Esophagus (tissue), 2 donors: Measurements from ENCODE around the gene NCAM2. TPM values are rescaled to one million over a fixed set of nuclear protein-coding genes. Genes with fewer than 3 reads are reported as not detected.

ENCODE experiments used
- H3K27ac ChIP-seq, 2 donors: one replicate each; pipeline ENCODE4 v1.5.1; 2013; ENCODE audit warnings: low read depth in 2 of 2, mild to moderate bottlenecking in 2 of 2, inconsistent platforms in 1 of 2, low read length in 1 of 2, moderate library complexity in 1 of 2
- H3K27me3 ChIP-seq, 2 donors: one replicate each; pipeline ENCODE4 v1.6.1; 2013; ENCODE audit warnings: low read length in 2 of 2, control low read depth in 1 of 2, mild to moderate bottlenecking in 1 of 2; ENCODE audit not compliant: insufficient read depth in 2 of 2, control insufficient read depth in 1 of 2
- H3K36me3 ChIP-seq, 2 donors: one replicate each; pipeline ENCODE4 v1.6.1; 2013; ENCODE audit warnings: low read length in 1 of 2; ENCODE audit not compliant: control insufficient read depth in 2 of 2, insufficient read depth in 2 of 2
- H3K4me1 ChIP-seq, 2 donors: one replicate each; pipeline ENCODE4 v1.6.1; 2013; ENCODE audit warnings: low read length in 1 of 2; ENCODE audit not compliant: control insufficient read depth in 2 of 2, insufficient read depth in 2 of 2
- H3K4me3 ChIP-seq, 2 donors: one replicate each; pipeline ENCODE4 v1.5.1; 2013; ENCODE audit warnings: low read length in 2 of 2, mild to moderate bottlenecking in 2 of 2, low read depth in 1 of 2, moderate library complexity in 1 of 2
- H3K9me3 ChIP-seq, 2 donors: one replicate each; pipeline ENCODE4 v1.6.1; 2013; ENCODE audit warnings: mild to moderate bottlenecking in 2 of 2, low read depth in 1 of 2, low read length in 1 of 2, moderate library complexity in 1 of 2; ENCODE audit not compliant: control insufficient read depth in 2 of 2, insufficient read depth in 1 of 2
- WGBS, 2 donors: extraction: QIAGEN DNeasy Blood & Tissue Kit; methylation state at CpG; one replicate each; pipeline ENCODE4 v1.1.7; 2013; 5-methylcytosine and 5-hydroxymethylcytosine counted together
- polyA plus RNA-seq, 2 donors: library from polyadenylated mRNA; stranded (reverse); fragments of 200-250 nt; gene quantifications; one replicate each; pipeline ENCODE4 v1.2.3, GENCODE V29; 2013
- donor health status: healthy with polysubstance abuse.
- donor health status: Bipolar disorder and iron deficiency.

Gene NCAM2
- polyA plus RNA-seq, 2 donors = 0.04 to 0.08 TPM

GRCh38 chr21:21151231-21151630 lies 153.0 kb downstream of the NCAM2 start:
- WGBS, 2 donors = 76 to 78% methylated on average over 3 of the region's 3 CpGs
- Histone ChIP-seq H3K27ac (no peak overlapping the region), H3K4me1 (no peaks in the 10 kb centered on the region), H3K4me3 (no peak overlapping the region), H3K9me3 (peaks cover 2 to 3% of the 10 kb centered on the region in 2 donors), H3K27me3 (no peaks in the 10 kb centered on the region), H3K36me3 (no peaks in the 10 kb centered on the region)

GRCh38 chr21:21156397-21156796 lies 158.2 kb downstream of the NCAM2 start:
- H3K4me1 ChIP-seq = no peaks in the 10 kb centered on the region
- no peaks in the 10 kb centered on the region for H3K27me3 ChIP-seq
- H3K36me3 ChIP-seq = no peaks in the 10 kb centered on the region
- H3K27ac ChIP-seq = no peak overlapping the region
- no peaks in the 10 kb centered on the region for H3K9me3 ChIP-seq
- no peak overlapping the region for H3K4me3 ChIP-seq

GRCh38 chr21:21156957-21157356 lies 158.7 kb downstream of the NCAM2 start:
- H3K4me3 ChIP-seq = no peak overlapping the region
- 54 to 62% methylated on average over 4 of the region's 4 CpGs for WGBS, 2 donors
- no peaks in the 10 kb centered on the region for H3K36me3 ChIP-seq
- H3K27me3 ChIP-seq = no peaks in the 10 kb centered on the region
- no peaks in the 10 kb centered on the region for H3K4me1 ChIP-seq
- no peak overlapping the region for H3K27ac ChIP-seq
- no peaks in the 10 kb centered on the region for H3K9me3 ChIP-seq

GRCh38 chr21:21158376-21158918 lies 160.2 kb downstream of the NCAM2 start:
- Histone ChIP-seq H3K4me3 (no peak overlapping the region), H3K36me3 (no peaks in the 10 kb centered on the region), H3K4me1 (no peaks in the 10 kb centered on the region), H3K27me3 (no peaks in the 10 kb centered on the region), H3K27ac (no peak overlapping the region), H3K9me3 (no peaks in the 10 kb centered on the region)
- 92 to 93% methylated on average over 12 of the region's 12 CpGs for WGBS, 2 donors

GRCh38 chr21:21159253-21159899 lies 161.2 kb downstream of the NCAM2 start:
- no peaks in the 10 kb centered on the region for H3K4me1 ChIP-seq
- H3K27ac ChIP-seq = no peak overlapping the region
- H3K4me3 ChIP-seq = no peak overlapping the region
- H3K36me3 ChIP-seq = no peaks in the 10 kb centered on the region
- no peaks in the 10 kb centered on the region for H3K9me3 ChIP-seq
- 68 to 71% methylated on average over 3 of the region's 3 CpGs for WGBS, 2 donors
- H3K27me3 ChIP-seq = no peaks in the 10 kb centered on the region

- Histone ChIP-seq H3K36me3 (no peaks in the 10 kb centered on the region), H3K4me1 (no peaks in the 10 kb centered on the region), H3K9me3 (no peaks in the 10 kb centered on the region), H3K27me3 (no peaks in the 10 kb centered on the region), H3K27ac (no peak overlapping the region), H3K4me3 (no peak overlapping the region)
- 76 to 82% methylated on average over 4 of the region's 4 CpGs for WGBS, 2 donors
Measured at GRCh38 chr21:21162786-21163185, 164.6 kb downstream of the NCAM2 start.

GRCh38 chr21:21163904-21164303 lies 165.7 kb downstream of the NCAM2 start:
- no peaks in the 10 kb centered on the region for H3K27me3 ChIP-seq
- H3K27ac ChIP-seq = no peak overlapping the region
- no peaks in the 10 kb centered on the region for H3K36me3 ChIP-seq
- H3K9me3 ChIP-seq = no peaks in the 10 kb centered on the region
- 4 to 19% methylated on average over 1 of the region's 1 CpG for WGBS, 2 donors
- H3K4me1 ChIP-seq = no peaks in the 10 kb centered on the region
- H3K4me3 ChIP-seq = no peak overlapping the region

- H3K9me3 ChIP-seq = no peaks in the 10 kb centered on the region
- no peak overlapping the region for H3K4me3 ChIP-seq
- no peak overlapping the region for H3K27ac ChIP-seq
- H3K36me3 ChIP-seq = no peaks in the 10 kb centered on the region
- WGBS, 2 donors = 57 to 60% methylated on average over 2 of the region's 2 CpGs
- no peaks in the 10 kb centered on the region for H3K4me1 ChIP-seq
- H3K27me3 ChIP-seq = no peaks in the 10 kb centered on the region
Measured at GRCh38 chr21:21165063-21165645, 166.9 kb downstream of the NCAM2 start.

GRCh38 chr21:21174676-21175075 lies 176.5 kb downstream of the NCAM2 start:
- Histone ChIP-seq H3K27ac (no peak overlapping the region), H3K27me3 (no peaks in the 10 kb centered on the region), H3K4me3 (no peak overlapping the region), H3K4me1 (no peaks in the 10 kb centered on the region), H3K9me3 (no peaks in the 10 kb centered on the region), H3K36me3 (no peaks in the 10 kb centered on the region)
- WGBS, 2 donors = 88 to 89% methylated on average over 2 of the region's 2 CpGs

- 10 to 12% methylated on average over 1 of the region's 1 CpG for WGBS, 2 donors
Measured at GRCh38 chr21:21175798-21176334, 177.7 kb downstream of the NCAM2 start.

More at GRCh38 chr21:21175798-21176334, 177.7 kb downstream of the NCAM2 start:
- Histone ChIP-seq H3K36me3 (no peaks in the 10 kb centered on the region), H3K9me3 (no peaks in the 10 kb centered on the region), H3K27me3 (no peaks in the 10 kb centered on the region), H3K27ac (no peak overlapping the region), H3K4me3 (no peak overlapping the region), H3K4me1 (no peaks in the 10 kb centered on the region)
